ENCODE results near the gene TRIM7. TPM values are rescaled to one million over a fixed set of nuclear protein-coding genes. Genes with fewer than 3 reads are reported as not detected.

Gene TRIM7
- not detected for total RNA-seq
- polyA plus RNA-seq (2013, experiment 1 of 2), result 0.21 TPM
- polyA plus RNA-seq (2013, experiment 2 of 2), result 0.29 TPM
- long read RNA-seq, experiment 1, result 0 reads
- long read RNA-seq, experiment 2, result 0 reads
- long read RNA-seq, experiment 3, result 0 reads
- long read RNA-seq, experiment 4, result 0 reads

- Mint-ChIP-seq H3K4me3 (peak within 1 kb of the TSS; percentile 87), H3K9me3 (no peaks in the 10 kb centered on the region), H3K4me1 (peaks cover 6% of the 10 kb centered on the region), H3K27me3 (ENCODE audit: insufficient read depth) (peaks cover 65% of the 10 kb centered on the region), H3K36me3 (ENCODE audit: low read depth) (no peaks in the 10 kb centered on the region), H3K27ac (no peak within 1 kb of the TSS)
- Histone ChIP-seq H3K27me3 (ENCODE audit: control insufficient read depth, insufficient read depth, low read length, poor library complexity, severe bottlenecking) (peaks cover 63% of the 10 kb centered on the region), H3K36me3 (ENCODE audit: control insufficient read depth, insufficient read depth, low read length) (no peaks in the 10 kb centered on the region), H3K9ac (ENCODE audit: extremely low read depth, low read length, poor library complexity, severe bottlenecking) (peak within 1 kb of the TSS; percentile 1), H3K4me3 (ENCODE audit: low read length) (peak within 1 kb of the TSS; percentile 98), H3K9me3 (ENCODE audit: control insufficient read depth, low read length) (no peaks in the 10 kb centered on the region), H3K4me1 (ENCODE audit: control insufficient read depth, insufficient read depth, low read length) (no peaks in the 10 kb centered on the region), H3K27ac (ENCODE audit: low read depth, low read length) (no peak within 1 kb of the TSS)
- peak; percentile 81 for DNase-seq
- no peak for TF ChIP-seq CTCF (conservative IDR thresholded peaks at IDR 0.05)
- WGBS, 2 experiments (ENCODE audit: insufficient coverage in 1 of 2, insufficient read length in 1 of 2), result 1 to 4% methylated on average over 21 to 94 of the region's 94 CpGs
Observed at GRCh38 chr5:181204826-181205760, at the start of gene TRIM7. TRIM7 (minus strand) TSS chr5:181205196; CDS start chr5:181205110, 86 bp downstream.

- Mint-ChIP-seq H3K4me1 (peaks cover 33% of the 10 kb centered on the region), H3K36me3 (ENCODE audit: low read depth) (peaks cover 32% of the 10 kb centered on the region), H3K4me3 (peak overlapping the region; percentile 100), H3K27me3 (ENCODE audit: insufficient read depth) (no peaks in the 10 kb centered on the region), H3K27ac (peak overlapping the region; percentile 98), H3K9me3 (no peaks in the 10 kb centered on the region)
- Histone ChIP-seq H3K27me3 (ENCODE audit: control insufficient read depth, insufficient read depth, low read length, poor library complexity, severe bottlenecking) (no peaks in the 10 kb centered on the region), H3K27ac (ENCODE audit: low read depth, low read length) (no peak overlapping the region), H3K9me3 (ENCODE audit: control insufficient read depth, low read length) (no peaks in the 10 kb centered on the region), H3K4me1 (ENCODE audit: control insufficient read depth, insufficient read depth, low read length) (no peaks in the 10 kb centered on the region), H3K4me3 (ENCODE audit: low read length) (peak overlapping the region; percentile 86), H3K36me3 (ENCODE audit: control insufficient read depth, insufficient read depth, low read length) (peaks cover 31% of the 10 kb centered on the region), H3K9ac (ENCODE audit: extremely low read depth, low read length, poor library complexity, severe bottlenecking) (peak overlapping the region; percentile 97)
- WGBS, 2 experiments (ENCODE audit: insufficient coverage in 1 of 2, insufficient read length in 1 of 2), result 83 to 87% methylated on average over 3 to 4 of the region's 4 CpGs
- no peak for TF ChIP-seq CTCF (conservative IDR thresholded peaks at IDR 0.05)
- no peak for DNase-seq
Observed at GRCh38 chr5:181248277-181248676, 43.3 kb upstream of the TRIM7 start.

GRCh38 chr5:181246276-181247049 lies 41.5 kb upstream of the TRIM7 start:
- peak overlapping the region; percentile 100 for H3K4me3 Mint-ChIP-seq
- peaks cover 7% of the 10 kb centered on the region for H3K4me1 ChIP-seq (ENCODE audit: control insufficient read depth, insufficient read depth, low read length)
- peak overlapping the region; percentile 86 for H3K4me3 ChIP-seq (ENCODE audit: low read length)
- peaks cover 43% of the 10 kb centered on the region for H3K4me1 Mint-ChIP-seq
- no peaks in the 10 kb centered on the region for H3K27me3 Mint-ChIP-seq (ENCODE audit: insufficient read depth)
- no peaks in the 10 kb centered on the region for H3K27me3 ChIP-seq (ENCODE audit: control insufficient read depth, insufficient read depth, low read length, poor library complexity, severe bottlenecking)
- H3K36me3 ChIP-seq (ENCODE audit: control insufficient read depth, insufficient read depth, low read length), result peaks cover 31% of the 10 kb centered on the region
- H3K9ac ChIP-seq (ENCODE audit: extremely low read depth, low read length, poor library complexity, severe bottlenecking), result peak overlapping the region; percentile 97
- WGBS, 2 experiments (ENCODE audit: insufficient coverage in 1 of 2, insufficient read length in 1 of 2), result 0% methylated on average over 25 to 55 of the region's 55 CpGs
- peak overlapping the region; percentile 98 for H3K27ac Mint-ChIP-seq
- no peaks in the 10 kb centered on the region for H3K9me3 ChIP-seq (ENCODE audit: control insufficient read depth, low read length)
- DNase-seq, result peak; percentile 95
- TF ChIP-seq CTCF (conservative IDR thresholded peaks at IDR 0.05), result no peak
- peak overlapping the region; percentile 83 for H3K27ac ChIP-seq (ENCODE audit: low read depth, low read length)
- H3K36me3 Mint-ChIP-seq (ENCODE audit: low read depth), result peaks cover 46% of the 10 kb centered on the region
- H3K9me3 Mint-ChIP-seq, result no peaks in the 10 kb centered on the region
